ENCODE measurements around the gene UNC5CL.

Gene UNC5CL

GRCh38 chr6:41064841-41065240 lies 25.8 kb upstream of the UNC5CL start:
- no peak for DNase-seq (ENCODE audit: low read depth in 1 of 2, low spot score in 1 of 2)

- no peak for DNase-seq (ENCODE audit: low read depth in 1 of 2, low spot score in 1 of 2)
Observed at GRCh38 chr6:41063884-41064285, 24.9 kb upstream of the UNC5CL start.

- no peak for DNase-seq (ENCODE audit: low read depth in 1 of 2, low spot score in 1 of 2)
Observed at GRCh38 chr6:41062056-41062455, 23.0 kb upstream of the UNC5CL start.

- DNase-seq (ENCODE audit: low read depth in 1 of 2, low spot score in 1 of 2): no peak
Observed at GRCh38 chr6:41061196-41061726, 22.2 kb upstream of the UNC5CL start.

- DNase-seq (ENCODE audit: low read depth in 1 of 2, low spot score in 1 of 2): no peak
Observed at GRCh38 chr6:41059556-41059955, 20.5 kb upstream of the UNC5CL start.

GRCh38 chr6:41058783-41059181 lies 19.8 kb upstream of the UNC5CL start:
- DNase-seq (ENCODE audit: low read depth in 1 of 2, low spot score in 1 of 2): no peak

- no peak for DNase-seq (ENCODE audit: low read depth in 1 of 2, low spot score in 1 of 2)
Observed at GRCh38 chr6:41056768-41057490, 17.9 kb upstream of the UNC5CL start.

GRCh38 chr6:41055149-41055548 lies 16.1 kb upstream of the UNC5CL start:
- DNase-seq (ENCODE audit: low read depth in 1 of 2, low spot score in 1 of 2): no peak

GRCh38 chr6:41054511-41054910 lies 15.5 kb upstream of the UNC5CL start:
- DNase-seq (ENCODE audit: low read depth in 1 of 2, low spot score in 1 of 2): no peak

- no peak for DNase-seq (ENCODE audit: low read depth in 1 of 2, low spot score in 1 of 2)
Observed at GRCh38 chr6:41053041-41053440, 14.0 kb upstream of the UNC5CL start, which contains the start of gene APOBEC2. Gene APOBEC2 (plus strand): TSS chr6:41053202. CDS start chr6:41053348, 146 bp downstream.

GRCh38 chr6:41051873-41052272 lies 12.9 kb upstream of the UNC5CL start:
- DNase-seq (ENCODE audit: low read depth in 1 of 2, low spot score in 1 of 2): no peak

GRCh38 chr6:41050536-41050935 lies 11.5 kb upstream of the UNC5CL start:
- no peak for DNase-seq (ENCODE audit: low read depth in 1 of 2, low spot score in 1 of 2)

GRCh38 chr6:41049955-41050354 lies 10.9 kb upstream of the UNC5CL start:
- DNase-seq (ENCODE audit: low read depth in 1 of 2, low spot score in 1 of 2): no peak

- no peak for DNase-seq (ENCODE audit: low read depth in 1 of 2, low spot score in 1 of 2)
Observed at GRCh38 chr6:41049521-41049920, 10.5 kb upstream of the UNC5CL start.

- DNase-seq (ENCODE audit: low read depth in 1 of 2, low spot score in 1 of 2): no peak
Observed at GRCh38 chr6:41047745-41048732, 9.0 kb upstream of the UNC5CL start.

- no peak for DNase-seq (ENCODE audit: low read depth in 1 of 2, low spot score in 1 of 2)
Observed at GRCh38 chr6:41047306-41047705, 8.3 kb upstream of the UNC5CL start.

GRCh38 chr6:41046084-41046483 lies 7.1 kb upstream of the UNC5CL start:
- no peak for DNase-seq (ENCODE audit: low read depth in 1 of 2, low spot score in 1 of 2)

- DNase-seq (ENCODE audit: low read depth in 1 of 2, low spot score in 1 of 2): no peak
Observed at GRCh38 chr6:41045664-41046063, 6.6 kb upstream of the UNC5CL start.

- no peak for DNase-seq (ENCODE audit: low read depth in 1 of 2, low spot score in 1 of 2)
Observed at GRCh38 chr6:41043151-41043550, 4.1 kb upstream of the UNC5CL start.

- DNase-seq (ENCODE audit: low read depth in 1 of 2, low spot score in 1 of 2): no peak
Observed at GRCh38 chr6:41042226-41043055, 3.4 kb upstream of the UNC5CL start, which contains the start of gene TSPO2. Gene TSPO2 (plus strand): TSS chr6:41042467. CDS start chr6:41042986, 519 bp downstream.

All from activated T-helper 1 cell treated with anti-CD3 and anti-CD28 coated beads, Interleukin-2, amount 50 U/mL, for 16 hours (primary cell).